K562 (cell line): ENCODE measurements around the gene JADE2. TPM values are rescaled to one million over a fixed set of nuclear protein-coding genes. Genes with fewer than 3 reads are reported as not detected.

Experiments
- CBFA2T2 ChIP-seq: fragments of 450-650 bp; conservative IDR thresholded peaks from 2 replicates; pipeline ENCODE4 v1.6.1; 2017; ENCODE audit warnings: mild to moderate bottlenecking
- CBX5 ChIP-seq: IDR thresholded peaks from 2 replicates; pipeline ENCODE4 v1.6.1; 2014; ENCODE audit warnings: low read depth, borderline replicate concordance
- DDX20 ChIP-seq: fragments of 450-650 bp; IDR thresholded peaks from 2 replicates; pipeline ENCODE4 v1.6.1; 2016; ENCODE audit warnings: missing genetic modification characterization, low read depth, mild to moderate bottlenecking, missing compliant biosample characterization, moderate library complexity
- ETV1 ChIP-seq: fragments of 450-650 bp; conservative IDR thresholded peaks from 2 replicates; pipeline ENCODE4 v1.6.1; 2016; ENCODE audit warnings: missing genetic modification characterization, control low read depth, low read depth, missing compliant biosample characterization
- GATA2 ChIP-seq: sonication (generic); formaldehyde crosslinking; IDR thresholded peaks from 2 replicates; pipeline ENCODE4 v1.4.0; 2020; ENCODE audit warnings: mild to moderate bottlenecking, missing genetic modification reagents
- GATAD2B ChIP-seq: fragments of 450-650 bp; IDR thresholded peaks from 2 replicates; pipeline ENCODE4 v1.6.1; 2017; ENCODE audit warnings: mild to moderate bottlenecking, borderline replicate concordance
- HCFC1 ChIP-seq: IDR thresholded peaks from 2 replicates; pipeline ENCODE4 v1.6.1; 2012; ENCODE audit warnings: low read depth, low read length, improper control_type of control experiment
- IFI16 ChIP-seq: fragments of 250-450 bp; sonication (Bioruptor Pico); IDR thresholded peaks from 2 replicates; pipeline ENCODE4 v2.1.2; 2022; ENCODE audit warnings: mild to moderate bottlenecking, inconsistent platforms
- IRF9 ChIP-seq: fragments of 450-650 bp; IDR thresholded peaks from 2 replicates; pipeline ENCODE4 v1.6.1; 2016; ENCODE audit warnings: missing biosample characterization, missing genetic modification characterization
- KLF1 ChIP-seq: fragments of 450-650 bp; IDR thresholded peaks from 2 replicates; pipeline ENCODE4 v1.6.1; 2016; ENCODE audit warnings: missing genetic modification characterization, missing compliant biosample characterization
- L3MBTL2 ChIP-seq: fragments of 450-650 bp; IDR thresholded peaks from 2 replicates; pipeline ENCODE4 v1.6.1; 2016; ENCODE audit warnings: mild to moderate bottlenecking, moderate library complexity
- NR1H2 ChIP-seq: sonication (generic); formaldehyde crosslinking; IDR thresholded peaks from 2 replicates; pipeline ENCODE4 v1.4.0; 2020; ENCODE audit warnings: mild to moderate bottlenecking, missing genetic modification reagents
- NRF1 ChIP-seq, 2 experiments: fragments of 450-650 bp; IDR thresholded peaks in 1 of 2; conservative IDR thresholded peaks in 1 of 2; 2 replicates each; pipeline ENCODE4 v1.6.1; 2014; ENCODE audit warnings: mild to moderate bottlenecking in 2 of 2
- POLR3G ChIP-seq: IDR thresholded peaks from 2 replicates; pipeline ENCODE4 v1.6.1; 2011; ENCODE audit not compliant: insufficient read length, insufficient replicate concordance; ENCODE audit errors: extremely low read depth
- PTBP1 ChIP-seq: fragments of 200-400 bp; formaldehyde crosslinking; IDR thresholded peaks from 2 replicates; pipeline ENCODE4 v1.6.1; 2017; ENCODE audit warnings: low read depth, low read length
- PYGO2 ChIP-seq: fragments of 450-650 bp; IDR thresholded peaks from 2 replicates; pipeline ENCODE4 v1.6.1; 2016; ENCODE audit warnings: mild to moderate bottlenecking, missing genetic modification characterization, moderate library complexity, missing compliant biosample characterization
- RUNX1 ChIP-seq: sonication (generic); IDR thresholded peaks from 2 replicates; pipeline ENCODE4 v1.6.1; 2016; ENCODE audit warnings: antibody characterized with exemption, low read depth
- TAF1 ChIP-seq: IDR thresholded peaks from 2 replicates; pipeline ENCODE4 v1.6.1; 2011; ENCODE audit warnings: mild to moderate bottlenecking, low read length, moderate library complexity; ENCODE audit not compliant: insufficient read depth, control insufficient read depth, severe bottlenecking; ENCODE audit errors: extremely low read depth
- TAF7 ChIP-seq: fragments of 450-650 bp; IDR thresholded peaks from 2 replicates; pipeline ENCODE4 v1.6.1; 2016; ENCODE audit warnings: missing genetic modification characterization, missing compliant biosample characterization
- TBL1XR1 ChIP-seq, 2 experiments: IDR thresholded peaks; 2 replicates each; pipeline ENCODE4 v1.6.1; 2012; ENCODE audit warnings: improper control_type of control experiment in 2 of 2, low read length in 2 of 2, mild to moderate bottlenecking in 1 of 2
- U2AF1 ChIP-seq: fragments of 200-400 bp; formaldehyde crosslinking; optimal IDR thresholded peaks from 2 replicates; pipeline ENCODE3; 2017; ENCODE audit warnings: mild to moderate bottlenecking, low read depth, low read length, moderate library complexity
- XRCC4 ChIP-seq: IDR thresholded peaks from one replicate; pipeline ENCODE4 v1.6.1; 2011; ENCODE audit not compliant: insufficient read depth, insufficient read length; ENCODE audit errors: extremely low read depth
- ZNF121 ChIP-seq: sonication (generic); formaldehyde crosslinking; conservative IDR thresholded peaks from 2 replicates; pipeline ENCODE4 v1.8.0; 2022; ENCODE audit warnings: missing genetic modification reagents
- ZNF764 ChIP-seq: fragments of 250-450 bp; sonication (Bioruptor Pico); IDR thresholded peaks from 2 replicates; pipeline ENCODE4 v1.4.0; 2020; ENCODE audit warnings: low read depth, mild to moderate bottlenecking, moderate library complexity
- polyA plus RNA-seq, 8 experiments: library from polyadenylated mRNA; depleted of rRNA in 4 of 8; stranded (reverse) in 5 of 8; unstranded in 3 of 8; fragments of >200 nt; fragmentation: Nextera tagmentation in 2 of 8; fragmentation: Illumina TruSeq in 1 of 8; extraction: Ambion mirVana in 2 of 8; extraction: Trizol in 1 of 8; gene quantifications; 2 replicates each; pipeline versions ENCODE4 v1.2.1 to v1.2.3, GENCODE V29; 2011 to 2014; ENCODE audit warnings: inconsistent platforms in 1 of 8, missing spikeins in 1 of 8
- total RNA-seq, 7 experiments: library from RNA; depleted of rRNA in 6 of 7; stranded (reverse); fragments of >200 nt in 6 of 7; fragmentation: Illumina TruSeq in 2 of 7; extraction: Trizol in 2 of 7; gene quantifications; 2 replicates each; pipeline versions ENCODE4 v1.2.1 to v1.2.3, GENCODE V29; 2011 to 2021; ENCODE audit warnings: low replicate concordance in 1 of 7
- TF ChIP-seq, protein P1 (sequence below): IDR thresholded peaks from 3 replicates; pipeline ENCODE4 v1.6.1; 2011; ENCODE audit warnings: borderline replicate concordance, mild to moderate bottlenecking, moderate library complexity; ENCODE audit not compliant: insufficient read length; ENCODE audit errors: extremely low read depth

The JADE2 gene
- total and polyA plus RNA-seq, 9 of the 15 experiments (the other 6 are each of a cell fraction or from before 2014, with no cell fraction given) = 0.50 to 23.3 (median 9.1) TPM

DNA sequence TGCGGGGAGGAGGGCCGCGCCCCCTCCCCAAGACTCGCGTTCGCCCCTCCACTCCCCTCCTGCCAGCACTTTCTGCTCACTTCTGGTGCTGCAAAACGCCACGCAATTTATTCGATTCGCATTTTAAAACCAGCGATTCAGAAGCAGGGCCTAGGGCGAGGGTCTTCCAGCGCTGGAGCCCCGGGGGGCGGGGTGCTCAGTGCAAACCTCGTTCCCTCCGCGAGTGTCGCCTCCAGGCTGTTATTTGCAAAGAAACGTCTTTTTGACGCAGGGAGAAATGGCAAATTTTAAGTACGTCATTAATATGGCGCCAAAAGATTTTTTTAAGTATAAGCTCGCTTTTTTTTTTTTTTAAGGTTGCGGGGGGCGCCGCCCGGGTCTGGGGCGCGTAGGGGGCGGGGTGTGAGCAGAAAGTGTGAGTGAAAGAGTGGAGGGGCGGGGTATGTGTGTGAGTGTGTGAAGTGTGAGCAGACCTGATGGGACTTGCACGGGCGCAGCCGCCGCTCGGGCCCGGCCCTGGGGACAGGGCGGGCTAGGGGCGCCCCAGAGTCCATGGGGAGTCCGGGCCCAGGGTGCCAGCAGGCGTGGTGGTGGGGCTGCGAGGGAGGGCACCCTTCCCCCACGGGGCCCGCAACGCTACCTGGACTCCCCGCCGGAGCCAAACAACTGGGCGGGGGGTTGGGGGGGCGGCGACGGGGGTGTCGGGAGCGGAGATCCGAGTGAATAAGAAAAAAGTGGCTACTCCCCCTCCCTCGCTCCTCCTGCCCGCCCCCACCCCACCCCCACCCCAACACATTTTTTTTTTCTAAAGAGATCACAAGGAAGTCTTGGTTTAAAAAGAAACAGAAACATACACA lies at the start of gene JADE2 (continued):
- TF ChIP-seq RUNX1 (no peak), NRF1 (conservative IDR thresholded peaks at IDR 0.05 in 1 of 2, IDR thresholded peaks at IDR 0.05 in 1 of 2) (peak in 1 of 2 experiments; percentile 35; a peak in 3 of 4 replicates), GATAD2B (no peak), POLR3G (no peak), NR1H2 (CRISPR knock-in tag) (no peak), TBL1XR1 (IDR thresholded peaks at IDR 0.05; ENCODE audit: low read length in 2 of 2) (no peak), TAF7 (tag) (peak; percentile 77), IRF9 (tag) (no peak), DDX20 (tag) (no peak), KLF1 (tag) (no peak), CBFA2T2 (no peak), PTBP1 (no peak), TAF1 (peak; percentile 37), L3MBTL2 (no peak), IFI16 (no peak), ZNF764 (no peak; the same call in 1 of the 2 replicates), ETV1 (tag) (no peak), GATA2 (CRISPR knock-in tag) (no peak), PYGO2 (no peak), CBX5 (no peak), ZNF121 (CRISPR knock-in tag) (no peak), U2AF1 (no peak), XRCC4 (no peak), HCFC1 (no peak; the same call in 1 of the 2 replicates)
- TF ChIP-seq, protein P1, sequence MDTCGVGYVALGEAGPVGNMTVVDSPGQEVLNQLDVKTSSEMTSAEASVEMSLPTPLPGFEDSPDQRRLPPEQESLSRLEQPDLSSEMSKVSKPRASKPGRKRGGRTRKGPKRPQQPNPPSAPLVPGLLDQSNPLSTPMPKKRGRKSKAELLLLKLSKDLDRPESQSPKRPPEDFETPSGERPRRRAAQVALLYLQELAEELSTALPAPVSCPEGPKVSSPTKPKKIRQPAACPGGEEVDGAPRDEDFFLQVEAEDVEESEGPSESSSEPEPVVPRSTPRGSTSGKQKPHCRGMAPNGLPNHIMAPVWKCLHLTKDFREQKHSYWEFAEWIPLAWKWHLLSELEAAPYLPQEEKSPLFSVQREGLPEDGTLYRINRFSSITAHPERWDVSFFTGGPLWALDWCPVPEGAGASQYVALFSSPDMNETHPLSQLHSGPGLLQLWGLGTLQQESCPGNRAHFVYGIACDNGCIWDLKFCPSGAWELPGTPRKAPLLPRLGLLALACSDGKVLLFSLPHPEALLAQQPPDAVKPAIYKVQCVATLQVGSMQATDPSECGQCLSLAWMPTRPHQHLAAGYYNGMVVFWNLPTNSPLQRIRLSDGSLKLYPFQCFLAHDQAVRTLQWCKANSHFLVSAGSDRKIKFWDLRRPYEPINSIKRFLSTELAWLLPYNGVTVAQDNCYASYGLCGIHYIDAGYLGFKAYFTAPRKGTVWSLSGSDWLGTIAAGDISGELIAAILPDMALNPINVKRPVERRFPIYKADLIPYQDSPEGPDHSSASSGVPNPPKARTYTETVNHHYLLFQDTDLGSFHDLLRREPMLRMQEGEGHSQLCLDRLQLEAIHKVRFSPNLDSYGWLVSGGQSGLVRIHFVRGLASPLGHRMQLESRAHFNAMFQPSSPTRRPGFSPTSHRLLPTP = no peak
